Neutrophil (primary cell): ENCODE data around the gene RIN3.
A peak's percentile ranks its signal among the peaks of the same experiment; 100 is the strongest.

Experiments used
- H3K27ac ChIP-seq: fragments of 200-600 bp; sonication (generic); 2 replicates; pipeline ENCODE4 v1.5.1; 2016; ENCODE audit warnings: mild to moderate bottlenecking, moderate library complexity
- H3K27me3 ChIP-seq: fragments of 200-600 bp; sonication (generic); 2 replicates; pipeline ENCODE4 v1.6.0; 2016; ENCODE audit warnings: mild to moderate bottlenecking
- H3K36me3 ChIP-seq: fragments of 200-600 bp; sonication (generic); 2 replicates; pipeline ENCODE4 v1.5.1; 2017
- H3K4me1 ChIP-seq, 2 experiments: fragments of 200-600 bp in 1 of 2; sonication (generic) in 1 of 2; 1 replicate in 1 of 2; 2 replicates in 1 of 2; pipeline versions ENCODE4 v1.5.1 to v1.6.1; 2013 to 2016; ENCODE audit warnings: low read depth in 1 of 2, low read length in 1 of 2, mild to moderate bottlenecking in 1 of 2, moderate library complexity in 1 of 2; ENCODE audit not compliant: control insufficient read depth in 1 of 2, insufficient read depth in 1 of 2
- H3K4me3 ChIP-seq, 2 experiments: fragments of 200-600 bp in 1 of 2; sonication (generic) in 1 of 2; 1 replicate in 1 of 2; 2 replicates in 1 of 2; pipeline ENCODE4 v1.5.1; 2013 to 2016; ENCODE audit warnings: low read depth in 1 of 2, low read length in 1 of 2, mild to moderate bottlenecking in 1 of 2, moderate library complexity in 1 of 2
- H3K9me3 ChIP-seq: fragments of 200-600 bp; sonication (generic); 2 replicates; pipeline ENCODE4 v1.5.1; 2016
- CTCF ChIP-seq: fragments of 200-600 bp; sonication (generic); IDR thresholded peaks from 2 replicates; pipeline ENCODE4 v1.5.1; 2016; ENCODE audit warnings: antibody characterized with exemption

RIN3 gene

GRCh38 chr14:92493024-92493423, 20.6 kb upstream of the RIN3 start:
- no peaks in the 10 kb centered on the region for H3K27me3 ChIP-seq
- peaks cover 88 to 89% of the 10 kb centered on the region in 2 experiments for H3K4me1 ChIP-seq
- H3K4me3 ChIP-seq: no peak overlapping the region
- TF ChIP-seq CTCF: no peak
- no peaks in the 10 kb centered on the region for H3K36me3 ChIP-seq
- peak overlapping the region; percentile 86 for H3K27ac ChIP-seq
- no peaks in the 10 kb centered on the region for H3K9me3 ChIP-seq

- Histone ChIP-seq H3K27ac (peak overlapping the region; percentile 86), H3K9me3 (no peaks in the 10 kb centered on the region), H3K4me1 (peaks cover 83 to 85% of the 10 kb centered on the region in 2 experiments), H3K27me3 (no peaks in the 10 kb centered on the region), H3K4me3 (no peak overlapping the region), H3K36me3 (no peaks in the 10 kb centered on the region)
- TF ChIP-seq CTCF: no peak
Observed at GRCh38 chr14:92493492-92493891, 20.1 kb upstream of the RIN3 start.

GRCh38 chr14:92494512-92494911, 19.1 kb upstream of the RIN3 start:
- no peaks in the 10 kb centered on the region for H3K27me3 ChIP-seq
- H3K4me1 ChIP-seq: peaks cover 73 to 74% of the 10 kb centered on the region in 2 experiments
- no peaks in the 10 kb centered on the region for H3K36me3 ChIP-seq
- H3K4me3 ChIP-seq: no peak overlapping the region
- no peaks in the 10 kb centered on the region for H3K9me3 ChIP-seq
- TF ChIP-seq CTCF: no peak
- H3K27ac ChIP-seq: peak overlapping the region; percentile 86

GRCh38 chr14:92495027-92495426, 18.6 kb upstream of the RIN3 start:
- Histone ChIP-seq H3K4me3 (peak overlapping the region in 1 of 2 experiments; percentile 4), H3K27ac (peak overlapping the region; percentile 86), H3K36me3 (no peaks in the 10 kb centered on the region), H3K9me3 (no peaks in the 10 kb centered on the region), H3K27me3 (no peaks in the 10 kb centered on the region), H3K4me1 (peaks cover 68 to 69% of the 10 kb centered on the region in 2 experiments)
- peak; percentile 13 for TF ChIP-seq CTCF

- Histone ChIP-seq H3K4me1 (peaks cover 55 to 56% of the 10 kb centered on the region in 2 experiments), H3K27ac (no peak overlapping the region), H3K36me3 (no peaks in the 10 kb centered on the region), H3K4me3 (peak overlapping the region in 1 of 2 experiments; percentile 21), H3K27me3 (no peaks in the 10 kb centered on the region), H3K9me3 (no peaks in the 10 kb centered on the region)
- TF ChIP-seq CTCF: no peak
Observed at GRCh38 chr14:92496191-92496857, 17.3 kb upstream of the RIN3 start.
